ENCODE results near the gene FAM228B.
"Not testable (repeated sequence)": the region's sequence is repeated elsewhere in the genome, so short reads cannot be mapped to it uniquely, and the experiment has no call there.

FAM228B gene

GRCh38 chr2:24104110-24104650, 19.1 kb upstream of the FAM228B start:
- DNase-seq, result no peak

GRCh38 chr2:24104906-24105305, 18.4 kb upstream of the FAM228B start:
- no peak for DNase-seq

GRCh38 chr2:24105816-24106215, 17.5 kb upstream of the FAM228B start:
- DNase-seq, result no peak

- DNase-seq, result no peak
Measured at GRCh38 chr2:24106786-24107185, 16.5 kb upstream of the FAM228B start.

- DNase-seq, result no peak
Measured at GRCh38 chr2:24107336-24107735, 15.9 kb upstream of the FAM228B start.

DNA sequence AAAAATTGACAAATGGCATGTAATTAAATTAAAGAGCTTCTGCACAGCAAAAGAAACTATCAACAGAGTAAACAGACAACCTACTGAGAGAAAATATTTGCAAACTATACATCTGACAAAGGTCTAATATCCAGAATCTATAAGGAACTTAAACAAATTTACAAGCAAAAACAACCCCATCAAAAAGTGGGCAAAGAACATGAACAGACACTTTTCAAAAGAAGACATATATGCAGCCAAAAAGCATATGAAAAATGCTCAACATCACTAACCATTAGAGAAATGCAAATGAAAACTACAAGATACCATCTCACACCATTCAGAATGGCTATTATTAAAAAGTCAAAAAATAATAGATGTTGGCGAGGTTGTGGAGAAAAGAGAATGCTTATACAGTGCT, 13.8 kb upstream of the FAM228B start:
- not testable (repeated sequence) for DNase-seq

GRCh38 chr2:24110660-24111303, 12.5 kb upstream of the FAM228B start:
- no peak for DNase-seq

DNA sequence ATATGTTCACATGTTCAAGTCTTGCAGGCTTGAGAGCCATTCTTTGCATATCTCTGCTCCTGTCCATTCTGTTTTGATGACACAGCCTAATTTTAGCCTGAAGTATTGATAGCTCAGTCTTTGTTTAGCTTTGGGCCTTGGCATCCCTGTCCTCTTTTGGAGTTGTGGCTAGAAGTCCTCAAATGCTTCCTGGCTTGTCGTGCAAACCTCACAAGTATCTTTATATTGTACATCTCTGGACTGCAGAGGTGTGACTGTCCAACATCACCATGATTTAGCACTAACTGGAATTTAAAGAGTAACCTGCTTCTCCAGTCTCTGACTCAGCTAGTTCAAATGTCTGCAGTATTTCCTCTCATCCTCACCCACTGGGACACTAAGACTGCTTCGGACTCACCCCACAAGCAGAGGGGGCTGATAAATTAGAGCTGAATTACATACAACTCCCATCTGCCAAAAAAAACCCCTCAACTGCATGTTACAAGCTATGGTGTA, 11.8 kb upstream of the FAM228B start:
- DNase-seq, result no peak

DNA sequence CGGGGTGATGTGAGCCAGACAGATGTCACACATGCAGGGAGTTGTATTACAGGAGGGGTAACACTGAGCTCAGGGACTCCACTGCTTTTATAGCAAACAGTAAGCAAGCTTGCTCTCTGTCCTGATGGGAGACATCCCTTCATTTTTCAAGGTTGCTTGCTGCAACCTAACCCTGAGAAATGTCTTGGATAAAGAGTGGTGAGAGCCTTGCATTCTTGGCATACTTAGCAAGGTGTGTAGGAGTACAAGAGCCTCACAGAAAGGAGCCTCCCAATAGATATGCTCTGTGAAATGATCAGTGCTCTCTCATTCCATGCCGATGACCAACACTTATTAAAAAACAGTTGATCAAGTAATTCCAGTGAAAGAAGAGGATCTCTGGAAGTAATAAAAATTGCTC, 8.2 kb upstream of the FAM228B start:
- no peak for DNase-seq

GRCh38 chr2:24117902-24118301, 5.4 kb upstream of the FAM228B start:
- DNase-seq, result no peak

DNA sequence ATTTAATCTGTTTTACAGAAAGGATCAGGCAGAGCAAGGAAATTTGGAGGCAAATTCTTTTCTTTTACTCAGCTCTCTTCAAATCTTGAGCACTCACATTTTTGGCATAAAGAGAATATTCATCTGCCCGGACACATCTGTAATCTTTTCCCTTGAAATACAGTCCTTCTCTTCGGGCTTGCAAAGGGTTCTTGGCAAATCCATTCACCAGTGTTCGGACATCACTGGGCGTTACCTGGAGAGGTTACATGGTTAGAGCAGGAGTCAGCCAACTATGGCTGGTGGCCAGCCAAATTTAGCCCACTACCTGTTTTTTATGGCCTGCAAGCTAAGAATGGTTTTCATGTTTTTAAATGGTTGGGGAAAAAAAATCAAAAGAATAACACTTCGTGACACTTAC, 2.2 kb upstream of the FAM228B start:
- no peak for DNase-seq

DNA sequence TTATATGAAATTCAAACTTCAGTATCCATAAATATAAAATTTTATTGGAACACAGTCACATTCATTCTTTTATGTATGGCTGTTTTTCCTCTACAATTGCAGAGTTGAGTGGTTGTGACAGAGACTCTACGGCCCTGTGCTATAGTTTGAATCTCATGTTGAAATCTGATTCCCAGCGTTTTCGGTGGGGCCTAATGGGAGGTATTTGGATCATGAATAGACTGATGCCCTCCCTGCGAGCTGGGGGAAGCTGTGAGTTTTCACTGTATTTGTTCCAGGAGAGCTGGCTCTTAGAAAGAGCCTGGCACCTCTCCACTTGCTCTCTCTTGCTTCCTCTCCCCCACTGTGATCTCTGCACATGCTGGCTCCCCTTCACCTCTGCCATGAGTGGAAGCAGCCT, 1.8 kb upstream of the FAM228B start:
- DNase-seq, result peak; percentile 66

- no peak for DNase-seq
Measured at GRCh38 chr2:24122366-24123194, 689 bp upstream of the FAM228B start.

- DNase-seq, result peak; percentile 26
Measured at GRCh38 chr2:24123922-24124580, 782 bp downstream of the FAM228B start.

DNA sequence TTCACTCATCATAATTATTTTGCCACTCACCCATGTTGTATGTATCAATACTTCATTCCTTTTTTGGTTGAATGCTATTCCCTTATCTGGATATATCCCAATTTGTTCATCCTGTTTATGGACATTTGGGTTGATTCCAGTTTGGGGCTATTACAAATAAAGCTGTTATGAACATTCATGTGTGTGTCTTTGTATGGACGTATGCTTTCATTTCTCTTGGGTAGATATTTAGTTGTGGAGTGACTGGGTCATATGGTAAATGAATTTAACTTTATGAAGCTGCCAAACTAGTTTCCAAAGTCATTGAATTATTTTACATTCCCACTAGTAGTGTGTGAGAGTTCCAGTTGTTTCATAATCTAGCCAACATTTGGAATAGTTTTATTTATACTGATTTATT, 2.7 kb downstream of the FAM228B start:
- DNase-seq, result no peak

- DNase-seq, result no peak
Measured at GRCh38 chr2:24132543-24132942, 9.3 kb downstream of the FAM228B start.

GRCh38 chr2:24140305-24140704, 17.0 kb downstream of the FAM228B start:
- DNase-seq, result not testable (repeated sequence)

GRCh38 chr2:24147364-24147763, 24.1 kb downstream of the FAM228B start:
- no peak for DNase-seq

DNA sequence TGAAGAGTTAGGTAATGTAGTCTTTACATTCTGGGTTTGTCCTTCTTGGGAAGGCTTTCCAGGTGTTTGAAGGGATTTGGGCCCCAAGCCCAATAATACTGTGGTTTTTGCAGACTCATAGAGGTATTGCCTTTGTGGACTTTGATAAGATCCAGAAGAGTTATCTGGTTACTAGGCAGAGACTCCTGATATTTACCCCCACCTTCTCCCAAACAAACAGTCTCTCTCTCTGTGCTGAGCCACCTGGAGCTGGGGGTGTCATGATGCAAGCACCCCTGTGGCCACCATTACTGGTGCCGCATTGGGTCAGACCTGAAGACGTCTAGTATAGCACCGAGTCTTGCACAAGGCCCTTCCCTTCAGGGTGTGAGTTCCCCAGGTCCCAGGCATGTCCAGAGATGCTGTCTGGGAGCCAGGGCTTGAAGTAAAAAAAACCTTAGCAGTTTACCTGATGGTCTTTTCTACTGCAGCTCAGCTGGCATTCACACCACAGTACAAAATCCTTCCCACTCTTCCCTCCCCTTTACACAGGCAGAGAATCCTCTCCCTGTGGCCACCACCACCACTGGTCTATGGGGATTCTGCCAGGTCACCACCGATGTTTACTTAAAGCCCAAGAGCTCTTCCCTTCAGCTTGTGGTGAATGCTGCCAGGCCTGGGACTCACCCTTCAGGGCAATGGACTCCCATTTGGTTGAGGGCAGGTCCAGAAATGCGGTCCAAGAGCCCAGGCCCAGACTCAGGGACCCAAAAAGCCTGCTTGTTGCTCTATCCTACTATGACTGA, 29.3 kb downstream of the FAM228B start:
- DNase-seq, result no peak

GRCh38 chr2:24153478-24153877, 30.2 kb downstream of the FAM228B start:
- no peak for DNase-seq

DNA sequence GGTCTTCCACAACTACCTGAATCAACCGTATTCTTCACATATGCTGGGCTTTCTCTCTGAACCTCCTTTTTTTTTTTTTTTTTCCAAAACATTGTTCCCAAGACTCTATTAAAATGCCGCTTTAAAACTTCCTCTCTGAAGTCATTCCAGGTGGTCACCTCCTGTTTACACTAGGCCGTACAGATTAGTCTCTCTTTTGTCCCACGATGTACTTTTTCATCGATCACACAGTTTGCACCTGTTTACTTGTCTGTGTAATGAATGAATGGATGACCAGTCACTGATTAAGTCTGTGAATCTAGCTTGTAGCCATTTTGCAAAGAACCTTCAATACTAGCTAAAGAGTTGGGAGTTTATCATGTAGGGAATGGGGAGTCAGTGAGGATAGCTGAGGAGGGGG, 34.9 kb downstream of the FAM228B start:
- DNase-seq, result no peak

DNA sequence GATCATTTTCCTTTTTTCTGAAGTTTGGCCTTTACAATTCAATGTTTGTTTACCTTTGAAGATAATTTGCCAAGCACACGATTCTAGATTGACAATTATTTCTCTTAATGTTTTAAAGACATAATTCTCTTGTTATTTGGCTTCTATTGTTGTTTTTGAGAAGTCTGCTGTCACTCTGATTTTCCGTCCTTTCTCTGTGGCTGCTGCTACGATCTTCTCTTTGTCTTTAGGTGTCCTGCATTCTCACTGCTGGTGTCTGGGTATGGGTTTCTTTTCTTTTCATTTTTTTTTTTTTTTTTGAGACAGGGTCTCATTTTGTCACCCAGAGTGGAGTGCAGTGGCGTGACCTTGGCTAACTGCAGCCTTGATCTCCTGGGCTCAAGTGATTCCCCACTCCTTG, 36.4 kb downstream of the FAM228B start:
- DNase-seq, result no peak

DNA sequence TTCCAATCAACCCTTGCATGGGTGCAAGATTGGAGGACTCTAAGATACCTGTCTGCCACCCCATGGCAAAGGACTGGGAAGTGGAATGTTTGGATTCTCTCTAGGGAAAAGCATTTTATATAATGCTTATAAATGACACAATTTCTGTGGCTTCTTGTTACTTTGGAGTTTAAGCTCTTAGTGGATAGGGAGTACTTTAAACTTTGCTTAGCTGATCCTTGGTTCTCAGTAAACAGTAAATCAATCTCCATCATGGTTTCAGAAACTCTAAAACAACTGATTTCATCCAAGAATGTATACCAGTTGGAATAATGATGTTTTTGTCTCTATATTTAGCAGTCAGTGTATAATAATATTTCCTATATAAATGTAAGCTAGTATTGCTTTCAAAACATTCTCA, 37.5 kb downstream of the FAM228B start:
- DNase-seq, result no peak

Measured in NCI-H1092 (cell line).